ENCODE results near the gene C20orf141. TPM values are rescaled to one million over a fixed set of nuclear protein-coding genes. Genes with fewer than 3 reads are reported as not detected.

Gene C20orf141
- total and polyA plus RNA-seq, 7 donors, result 0.15 TPM; not detected in 6

GRCh38 chr20:2833761-2834160 is 19.0 kb downstream of the C20orf141 start:
- intact Hi-C loops (cut with DNase I), result no loop called here
- peaks cover 0 to 6% (median 0%) of the 10 kb centered on the region in 3 donors for H3K27me3 ChIP-seq
- no peak overlapping the region for H3K4me3 ChIP-seq
- H3K4me1 ChIP-seq, result no peaks in the 10 kb centered on the region
- no peak overlapping the region for H3K27ac ChIP-seq
- WGBS, 2 donors, result 78 to 80% methylated on average over 1 of the region's 1 CpG
- no peaks in the 10 kb centered on the region for H3K9me3 ChIP-seq
- DNase-seq, result no peak
- peaks cover 0 to 24% (median 0%) of the 10 kb centered on the region in 4 donors for H3K36me3 ChIP-seq
- TF ChIP-seq EP300 (IDR thresholded peaks at IDR 0.05), result no peak
- TF ChIP-seq POLR2A (IDR thresholded peaks at IDR 0.05), result no peak
- no peak for TF ChIP-seq CTCF (IDR thresholded peaks at IDR 0.05)
- TF ChIP-seq POLR2AphosphoS5 (IDR thresholded peaks at IDR 0.05), result no peak

GRCh38 chr20:2834401-2835110 is 19.8 kb downstream of the C20orf141 start:
- DNase-seq, result no peak
- Histone ChIP-seq H3K27me3 (peaks cover 0 to 6% (median 0%) of the 10 kb centered on the region in 3 donors), H3K36me3 (peaks cover 0 to 24% (median 0%) of the 10 kb centered on the region in 4 donors), H3K4me3 (no peak overlapping the region), H3K9me3 (no peaks in the 10 kb centered on the region), H3K4me1 (peaks cover 0 to 5% (median under 1%) of the 10 kb centered on the region in 4 donors), H3K27ac (no peak overlapping the region)
- WGBS, 2 donors, result 93 to 97% methylated on average over 14 of the region's 14 CpGs
- no peak for TF ChIP-seq POLR2AphosphoS5 (IDR thresholded peaks at IDR 0.05)
- intact Hi-C loops (cut with DNase I), result loop anchor here (5.0 kb wide), 1 partner anchor 362 kb away; the partner anchor contains the start of gene SNRPB

GRCh38 chr20:2835331-2835796 is 20.6 kb downstream of the C20orf141 start:
- Histone ChIP-seq H3K4me3 (no peak overlapping the region), H3K9me3 (no peaks in the 10 kb centered on the region), H3K36me3 (peaks cover 0 to 24% (median 0%) of the 10 kb centered on the region in 4 donors), H3K27ac (no peak overlapping the region), H3K27me3 (no peaks in the 10 kb centered on the region), H3K4me1 (peaks cover 0 to 12% (median 4%) of the 10 kb centered on the region in 4 donors)
- 93 to 96% methylated on average over 6 of the region's 6 CpGs for WGBS, 2 donors
- intact Hi-C loops (cut with DNase I), result loop anchor here (5.0 kb wide), 1 partner anchor 363 kb away; the partner anchor contains the start of gene SNRPB
- no peak for TF ChIP-seq CTCF (IDR thresholded peaks at IDR 0.05)
- no peak for TF ChIP-seq EP300 (IDR thresholded peaks at IDR 0.05)
- no peak for TF ChIP-seq POLR2AphosphoS5 (IDR thresholded peaks at IDR 0.05)
- no peak for DNase-seq

GRCh38 chr20:2836035-2836434 is 21.2 kb downstream of the C20orf141 start:
- intact Hi-C loops (cut with DNase I), result loop anchor here (5.0 kb wide), 1 partner anchor 364 kb away; the partner anchor contains the start of gene SNRPB
- Histone ChIP-seq H3K9me3 (no peaks in the 10 kb centered on the region), H3K4me3 (no peak overlapping the region), H3K4me1 (peaks cover 0 to 12% (median 4%) of the 10 kb centered on the region in 4 donors), H3K27ac (no peak overlapping the region), H3K36me3 (peaks cover 0 to 24% (median 0%) of the 10 kb centered on the region in 4 donors), H3K27me3 (no peaks in the 10 kb centered on the region)
- TF ChIP-seq POLR2A (IDR thresholded peaks at IDR 0.05), result no peak
- no peak for TF ChIP-seq POLR2AphosphoS5 (IDR thresholded peaks at IDR 0.05)
- TF ChIP-seq CTCF (IDR thresholded peaks at IDR 0.05), result no peak
- TF ChIP-seq EP300 (IDR thresholded peaks at IDR 0.05), result no peak
- WGBS, 2 donors, result 88% methylated on average over 5 of the region's 5 CpGs
- no peak for DNase-seq

- H3K27ac ChIP-seq, result no peak overlapping the region
- intact Hi-C loops (cut with DNase I), result loop anchor here (5.0 kb wide), 1 partner anchor 365 kb away; the partner anchor contains the start of gene SNRPB
- H3K9me3 ChIP-seq, result no peaks in the 10 kb centered on the region
- H3K27me3 ChIP-seq, result no peaks in the 10 kb centered on the region
- H3K4me1 ChIP-seq, result peaks cover 0 to 24% (median 14%) of the 10 kb centered on the region in 4 donors
- no peak for DNase-seq
- WGBS, 2 donors, result 90 to 91% methylated on average over 6 of the region's 6 CpGs
- peaks cover 0 to 24% (median 0%) of the 10 kb centered on the region in 4 donors for H3K36me3 ChIP-seq
- no peak for TF ChIP-seq CTCF (IDR thresholded peaks at IDR 0.05)
- TF ChIP-seq EP300 (IDR thresholded peaks at IDR 0.05), result no peak
- no peak for TF ChIP-seq POLR2AphosphoS5 (IDR thresholded peaks at IDR 0.05)
- TF ChIP-seq POLR2A (IDR thresholded peaks at IDR 0.05), result no peak
- no peak overlapping the region for H3K4me3 ChIP-seq
Measured at GRCh38 chr20:2837221-2837960, 22.6 kb downstream of the C20orf141 start.
